ENCODE data around the gene KRTAP10-11. TPM values are rescaled to one million over a fixed set of nuclear protein-coding genes. Genes with fewer than 3 reads are reported as not detected.
"Not testable (repeated sequence)": the region's sequence is repeated elsewhere in the genome, so short reads cannot be mapped to it uniquely, and the experiment has no call there.

The KRTAP10-11 gene
- total RNA-seq, 2 experiments from 2014 or later = not detected

DNA sequence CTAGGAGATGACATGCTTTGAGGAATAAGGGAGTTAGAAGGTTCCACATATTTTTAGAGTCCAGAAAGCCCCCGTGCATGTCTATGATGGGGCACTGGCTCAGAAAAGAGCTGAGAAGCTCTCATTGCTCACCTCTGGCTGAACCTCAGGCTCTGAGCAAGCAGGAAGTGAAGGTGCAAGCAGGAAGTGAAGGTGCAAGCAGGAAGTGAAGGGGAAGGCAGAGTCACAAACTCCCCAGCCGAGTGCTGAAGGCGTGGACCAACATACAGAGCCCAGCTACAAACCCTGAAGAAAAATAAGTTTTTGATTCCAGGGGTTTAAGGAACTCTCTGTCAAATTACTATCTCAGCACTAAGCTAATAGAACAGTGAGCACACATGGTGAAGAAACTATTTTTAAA lies 27.3 kb upstream of the KRTAP10-11 start:
- Mint-ChIP-seq H3K27me3 (peaks cover 6% of the 10 kb centered on the region), H3K27ac (peak overlapping the region; percentile 73), H3K9me3 (peaks cover 41% of the 10 kb centered on the region), H3K36me3 (ENCODE audit: low read depth) (peaks cover 45% of the 10 kb centered on the region), H3K4me1 (peaks cover 33% of the 10 kb centered on the region), H3K4me3 (peak overlapping the region; percentile 42)
- POLR2A ChIA-PET = interaction anchor here (0.7 to 2.0 kb wide), 9 partner anchors 9 to 71 kb away, joined by 3 to 18 read pairs (median 4); partner anchors contain the start of genes KRTAP12-3 and KRTAP12-4
- CTCF ChIA-PET = interaction anchor here (0.8 to 1.5 kb wide), 6 partner anchors 23 to 182 kb away, joined by 3 to 6 read pairs (median 4); partner anchors contain the start of gene KRTAP12-3
- DNase-seq = peak; percentile 71

DNA sequence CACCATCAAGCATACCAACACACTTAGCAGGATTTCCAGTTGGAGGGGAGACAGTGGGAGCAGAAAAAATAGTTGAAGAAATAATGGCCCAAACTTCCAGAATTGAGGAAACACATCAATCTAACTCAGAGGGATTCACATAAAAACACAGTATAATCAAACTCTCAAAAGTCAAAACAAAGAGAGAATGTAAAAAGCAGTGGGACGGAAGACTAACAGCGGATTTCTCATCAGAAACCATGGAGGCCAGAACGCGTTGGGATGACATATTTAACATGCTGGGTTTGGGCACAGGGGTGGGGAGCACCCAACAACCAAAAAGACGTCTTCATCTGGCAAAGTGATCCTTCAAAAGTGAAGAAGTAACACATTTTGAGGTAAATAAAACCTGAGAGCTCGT lies 26.3 kb upstream of the KRTAP10-11 start:
- Mint-ChIP-seq H3K4me1 (peaks cover 33% of the 10 kb centered on the region), H3K27me3 (peaks cover 15% of the 10 kb centered on the region), H3K4me3 (no peak overlapping the region), H3K9me3 (peaks cover 50% of the 10 kb centered on the region), H3K27ac (no peak overlapping the region), H3K36me3 (ENCODE audit: low read depth) (peaks cover 53% of the 10 kb centered on the region)
- CTCF ChIA-PET = interaction anchor here (1.2 to 1.5 kb wide), 3 partner anchors 38 to 123 kb away, joined by 5 to 6 read pairs (median 5); partner anchors contain the start of gene KRTAP12-3
- no peak for DNase-seq
- POLR2A ChIA-PET = interaction anchor here (1.4 to 2.0 kb wide), 6 partner anchors 10 to 72 kb away, joined by 4 to 18 read pairs (median 7); partner anchors contain the start of genes KRTAP12-3 and KRTAP12-4

DNA sequence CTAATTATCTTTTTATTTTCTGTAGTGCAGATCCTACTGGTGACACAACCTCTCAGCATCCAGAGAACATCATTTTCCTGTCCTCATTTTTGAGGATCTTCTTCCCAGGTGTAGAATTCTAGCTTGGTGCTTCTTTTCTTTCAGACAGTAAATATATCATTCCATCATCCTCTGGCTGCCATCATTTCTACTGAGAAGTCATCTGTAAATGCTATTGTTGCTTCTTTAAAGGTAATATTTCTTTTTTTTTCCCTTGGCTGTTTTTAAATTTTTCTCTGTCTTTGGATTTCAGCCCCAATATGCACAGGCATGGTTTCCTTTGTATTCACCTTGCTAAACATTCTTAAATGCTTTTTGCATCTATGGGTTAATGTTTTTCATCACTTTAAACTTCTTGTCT lies 22.6 kb upstream of the KRTAP10-11 start:
- Mint-ChIP-seq H3K9me3 (peaks cover 51% of the 10 kb centered on the region), H3K4me3 (no peak overlapping the region), H3K27me3 (peaks cover 17% of the 10 kb centered on the region), H3K27ac (no peak overlapping the region), H3K36me3 (ENCODE audit: low read depth) (peaks cover 49% of the 10 kb centered on the region), H3K4me1 (peaks cover 21% of the 10 kb centered on the region)
- POLR2A ChIA-PET = no interaction called here
- CTCF ChIA-PET = no interaction called here
- DNase-seq = no peak

DNA sequence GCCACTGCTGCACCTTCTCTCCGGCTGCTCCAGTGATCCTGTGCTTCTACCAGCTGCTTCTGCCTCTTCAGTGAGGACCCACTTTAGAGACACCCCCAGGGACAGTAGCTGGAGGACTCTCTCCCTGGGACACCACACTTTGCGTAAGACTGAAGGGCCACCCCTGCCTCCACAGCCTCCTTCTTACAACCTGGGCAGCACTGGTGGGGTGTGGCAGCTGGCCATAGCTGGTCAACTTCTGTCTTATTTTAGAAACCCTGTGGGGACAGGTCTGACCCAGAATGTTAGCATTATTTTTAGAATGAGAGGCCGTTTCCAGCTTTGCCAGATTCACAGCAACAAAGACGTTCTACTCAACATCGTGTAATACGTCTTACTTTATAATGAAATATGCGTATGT lies 20.5 kb upstream of the KRTAP10-11 start:
- peaks cover 44% of the 10 kb centered on the region for H3K9me3 Mint-ChIP-seq
- peaks cover 37% of the 10 kb centered on the region for H3K36me3 Mint-ChIP-seq (ENCODE audit: low read depth)
- no peak for DNase-seq
- H3K27ac Mint-ChIP-seq = no peak overlapping the region
- CTCF ChIA-PET = no interaction called here
- H3K4me1 Mint-ChIP-seq = peaks cover 14% of the 10 kb centered on the region
- POLR2A ChIA-PET = no interaction called here
- peaks cover 17% of the 10 kb centered on the region for H3K27me3 Mint-ChIP-seq
- no peak overlapping the region for H3K4me3 Mint-ChIP-seq

GRCh38 chr21:44626262-44626661 lies 20.0 kb upstream of the KRTAP10-11 start:
- POLR2A ChIA-PET = no interaction called here
- H3K27ac Mint-ChIP-seq = no peak overlapping the region

DNA sequence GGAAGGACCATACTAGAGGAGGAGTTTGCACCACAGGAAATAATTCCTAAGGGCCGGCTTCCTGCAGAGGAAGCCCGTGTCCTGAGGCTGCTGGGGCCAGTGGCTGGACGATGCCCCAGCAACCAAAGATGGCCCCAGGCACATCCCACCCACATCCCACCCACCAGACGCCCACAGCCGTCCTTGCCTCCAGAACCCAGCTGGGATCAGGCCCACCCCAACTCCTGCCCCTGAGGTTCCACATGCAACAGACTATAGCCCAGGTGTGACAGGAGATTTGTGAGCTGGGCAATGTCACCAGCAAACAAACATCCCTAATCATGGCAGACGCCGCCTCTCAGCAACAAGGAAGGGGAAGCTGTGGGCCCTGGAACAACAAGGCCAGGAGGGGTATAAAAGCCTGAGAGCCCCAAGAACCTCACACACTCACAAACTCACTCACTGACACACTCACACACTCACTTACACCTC lies 19.5 kb upstream of the KRTAP10-11 start, which contains the start of gene KRTAP10-9:
Gene KRTAP10-9 (plus strand): TSS at position 421 of the 471 bp plus-strand sequence. CDS start 79 bp downstream, outside the sequence.
- Mint-ChIP-seq H3K27me3 (peaks cover 22% of the 10 kb centered on the region), H3K4me1 (peaks cover 14% of the 10 kb centered on the region), H3K4me3 (no peak within 1 kb of the TSS), H3K36me3 (ENCODE audit: low read depth) (peaks cover 43% of the 10 kb centered on the region), H3K27ac (no peak within 1 kb of the TSS), H3K9me3 (peaks cover 48% of the 10 kb centered on the region)
- POLR2A ChIA-PET = no interaction called here
- CTCF ChIA-PET = no interaction called here
- no peak for DNase-seq

More at GRCh38 chr21:44626262-44626661, 20.0 kb upstream of the KRTAP10-11 start:
- Mint-ChIP-seq H3K36me3 (ENCODE audit: low read depth) (peaks cover 40% of the 10 kb centered on the region), H3K9me3 (peaks cover 46% of the 10 kb centered on the region), H3K27me3 (peaks cover 20% of the 10 kb centered on the region), H3K4me3 (no peak overlapping the region), H3K4me1 (peaks cover 14% of the 10 kb centered on the region)
- CTCF ChIA-PET = no interaction called here
- no peak for DNase-seq

DNA sequence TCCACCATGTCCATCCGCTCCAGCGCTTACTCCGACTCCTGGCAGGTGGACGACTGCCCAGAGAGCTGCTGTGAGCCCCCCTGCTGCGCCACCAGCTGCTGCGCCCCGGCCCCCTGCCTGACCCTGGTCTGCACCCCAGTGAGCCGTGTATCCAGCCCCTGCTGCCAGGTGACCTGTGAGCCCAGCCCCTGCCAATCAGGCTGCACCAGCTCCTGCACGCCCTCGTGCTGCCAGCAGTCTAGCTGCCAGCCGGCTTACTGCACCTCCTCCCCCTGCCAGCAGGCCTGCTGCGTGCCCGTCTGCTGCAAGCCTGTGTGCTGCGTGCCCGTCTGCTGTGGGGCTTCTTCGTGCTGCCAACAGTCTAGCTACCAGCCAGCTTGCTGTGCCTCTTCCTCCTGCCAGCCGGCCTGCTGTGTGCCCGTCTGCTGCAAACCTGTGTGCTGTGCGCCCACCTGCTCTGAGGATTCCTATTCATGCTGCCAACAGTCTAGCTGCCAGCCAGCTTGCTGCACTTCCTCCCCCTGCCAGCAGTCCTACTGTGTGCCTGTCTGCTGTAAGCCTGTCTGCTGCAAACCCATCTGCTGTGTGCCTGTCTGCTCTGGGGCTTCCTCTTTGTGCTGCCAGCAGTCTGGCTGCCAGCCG lies 18.9 kb upstream of the KRTAP10-11 start:
- H3K27ac Mint-ChIP-seq, H3K4me3 Mint-ChIP-seq, POLR2A ChIA-PET, DNase-seq, CTCF ChIA-PET: not testable (repeated sequence)
- Mint-ChIP-seq H3K27me3 (peaks cover 27% of the 10 kb centered on the region), H3K9me3 (peaks cover 51% of the 10 kb centered on the region), H3K4me1 (peaks cover 14% of the 10 kb centered on the region), H3K36me3 (ENCODE audit: low read depth) (peaks cover 47% of the 10 kb centered on the region)

DNA sequence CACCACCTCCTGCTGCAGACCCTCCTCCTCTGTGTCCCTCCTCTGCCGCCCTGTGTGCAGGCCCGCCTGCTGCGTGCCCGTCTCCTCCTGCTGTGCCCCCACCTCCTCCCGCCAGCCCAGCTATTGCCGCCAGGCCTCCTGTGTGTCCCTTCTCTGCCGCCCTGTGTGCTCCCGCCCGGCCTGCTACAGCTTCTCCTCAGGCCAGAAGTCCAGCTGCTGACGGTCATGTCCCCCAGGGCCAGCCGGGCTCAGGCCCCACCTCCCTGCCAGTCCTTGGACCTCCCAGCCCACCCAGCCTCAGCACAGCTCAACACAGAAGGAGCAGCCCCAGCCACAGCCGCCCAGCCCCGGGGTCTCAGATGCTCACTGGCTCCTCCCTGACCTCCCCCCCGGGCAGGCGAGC lies 18.4 kb upstream of the KRTAP10-11 start:
- H3K4me3 Mint-ChIP-seq, DNase-seq, POLR2A ChIA-PET, H3K27ac Mint-ChIP-seq, CTCF ChIA-PET: not testable (repeated sequence)
- H3K4me1 Mint-ChIP-seq = peaks cover 14% of the 10 kb centered on the region
- H3K9me3 Mint-ChIP-seq = peaks cover 47% of the 10 kb centered on the region
- peaks cover 26% of the 10 kb centered on the region for H3K27me3 Mint-ChIP-seq
- H3K36me3 Mint-ChIP-seq (ENCODE audit: low read depth) = peaks cover 43% of the 10 kb centered on the region

GRCh38 chr21:44628707-44629391 lies 17.4 kb upstream of the KRTAP10-11 start:
- CTCF ChIA-PET = no interaction called here
- H3K27me3 Mint-ChIP-seq = peaks cover 28% of the 10 kb centered on the region
- DNase-seq = no peak
- H3K4me1 Mint-ChIP-seq = peaks cover 14% of the 10 kb centered on the region
- H3K9me3 Mint-ChIP-seq = peaks cover 40% of the 10 kb centered on the region
- peaks cover 36% of the 10 kb centered on the region for H3K36me3 Mint-ChIP-seq (ENCODE audit: low read depth)
- POLR2A ChIA-PET = interaction anchor here (0.5 to 0.8 kb wide), 2 partner anchors 10 to 14 kb away, joined by 3 read pairs; no protein-coding TSS in a partner anchor
- H3K4me3 Mint-ChIP-seq = no peak overlapping the region
- H3K27ac Mint-ChIP-seq = no peak overlapping the region

- H3K27ac Mint-ChIP-seq = peak overlapping the region; percentile 2
- POLR2A ChIA-PET = no interaction called here
- CTCF ChIA-PET = no interaction called here
- no peak overlapping the region for H3K4me3 Mint-ChIP-seq
- peaks cover 33% of the 10 kb centered on the region for H3K9me3 Mint-ChIP-seq
- peaks cover 22% of the 10 kb centered on the region for H3K27me3 Mint-ChIP-seq
- H3K4me1 Mint-ChIP-seq = peaks cover 14% of the 10 kb centered on the region
- no peak for DNase-seq
- H3K36me3 Mint-ChIP-seq (ENCODE audit: low read depth) = peaks cover 24% of the 10 kb centered on the region
Measured at GRCh38 chr21:44630440-44630839, 15.8 kb upstream of the KRTAP10-11 start.

GRCh38 chr21:44632067-44632466 lies 14.1 kb upstream of the KRTAP10-11 start:
- H3K9me3 Mint-ChIP-seq = peaks cover 33% of the 10 kb centered on the region
- no peak overlapping the region for H3K27ac Mint-ChIP-seq
- no peak for DNase-seq
- H3K36me3 Mint-ChIP-seq (ENCODE audit: low read depth) = peaks cover 24% of the 10 kb centered on the region
- peaks cover 13% of the 10 kb centered on the region for H3K4me1 Mint-ChIP-seq
- H3K27me3 Mint-ChIP-seq = peaks cover 22% of the 10 kb centered on the region
- H3K4me3 Mint-ChIP-seq = no peak overlapping the region
- ChIA-PET POLR2A (no interaction called here), CTCF (no interaction called here)

- Mint-ChIP-seq H3K4me1 (no peaks in the 10 kb centered on the region), H3K27me3 (peaks cover 22% of the 10 kb centered on the region), H3K36me3 (ENCODE audit: low read depth) (peaks cover 11% of the 10 kb centered on the region), H3K4me3 (no peak overlapping the region), H3K27ac (no peak overlapping the region), H3K9me3 (peaks cover 29% of the 10 kb centered on the region)
- CTCF ChIA-PET = no interaction called here
- DNase-seq = no peak
- POLR2A ChIA-PET = no interaction called here
Measured at GRCh38 chr21:44636209-44637017, 9.8 kb upstream of the KRTAP10-11 start.
